NOMO-1 treated with DMSO at 0.1 percent for 48 hours (cell line): ENCODE data around the gene GNB1.

Experiments used
- DNase-seq: peaks from one replicate; lab custom pipeline; 2025; ENCODE audit not compliant: unreplicated experiment; lab: John Stamatoyannopoulos, UW

GNB1 gene

GRCh38 chr1:1910651-1911331, 19.9 kb upstream of the GNB1 start:
- DNase-seq, result no peak

- no peak for DNase-seq
Measured at GRCh38 chr1:1910033-1910465, 19.2 kb upstream of the GNB1 start.

- DNase-seq, result no peak
Measured at GRCh38 chr1:1908506-1908791, 17.6 kb upstream of the GNB1 start.

GRCh38 chr1:1907098-1907736, 16.3 kb upstream of the GNB1 start:
- DNase-seq, result no peak

DNA sequence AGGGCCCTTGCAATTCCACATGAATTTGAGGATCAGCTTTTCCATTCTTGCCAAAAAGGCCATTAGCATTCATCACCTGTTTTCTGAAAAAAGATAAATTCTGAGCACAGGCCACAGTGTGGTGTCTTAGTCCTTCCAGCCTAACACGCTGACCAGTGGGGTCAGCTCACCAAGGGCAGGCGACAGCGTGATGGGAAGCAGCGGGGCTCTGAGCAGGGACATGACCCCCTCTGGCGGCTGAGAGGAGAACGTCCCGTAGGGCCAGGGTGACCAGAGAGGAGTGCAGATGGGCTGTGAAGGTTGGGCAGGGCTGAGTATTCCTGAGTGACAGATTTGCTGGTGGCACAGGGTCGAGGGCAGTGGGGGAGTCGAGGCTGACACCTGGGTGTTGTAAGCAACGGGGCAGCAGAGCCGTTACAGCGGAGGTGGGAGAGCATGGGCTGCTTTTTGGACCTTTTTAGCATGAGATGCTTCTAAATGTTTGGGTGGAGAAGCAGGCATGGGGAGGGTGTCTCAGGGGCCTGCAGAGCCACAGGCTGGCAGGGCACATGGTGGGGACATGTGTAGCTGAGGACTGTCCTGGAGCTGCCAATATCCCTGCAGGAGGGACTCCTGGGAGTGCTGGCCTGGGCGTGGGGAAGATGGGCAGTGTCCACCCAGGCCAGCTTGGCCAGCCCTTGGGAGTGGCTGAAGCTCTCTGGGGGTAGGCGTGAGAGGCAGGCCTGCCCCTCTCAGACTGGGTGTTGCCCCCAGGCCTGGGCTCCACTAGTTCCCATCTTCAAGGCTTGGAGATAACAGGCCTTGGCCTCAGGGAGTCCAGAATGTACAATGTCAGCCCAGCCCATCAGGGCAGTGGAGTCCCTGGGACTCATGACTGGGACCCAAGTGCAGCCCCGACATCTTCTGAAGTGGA, 15.6 kb upstream of the GNB1 start:
- peak; percentile 70 for DNase-seq

GRCh38 chr1:1903224-1903623, 12.3 kb upstream of the GNB1 start:
- no peak for DNase-seq

GRCh38 chr1:1901641-1902294, 10.9 kb upstream of the GNB1 start:
- DNase-seq, result no peak

DNA sequence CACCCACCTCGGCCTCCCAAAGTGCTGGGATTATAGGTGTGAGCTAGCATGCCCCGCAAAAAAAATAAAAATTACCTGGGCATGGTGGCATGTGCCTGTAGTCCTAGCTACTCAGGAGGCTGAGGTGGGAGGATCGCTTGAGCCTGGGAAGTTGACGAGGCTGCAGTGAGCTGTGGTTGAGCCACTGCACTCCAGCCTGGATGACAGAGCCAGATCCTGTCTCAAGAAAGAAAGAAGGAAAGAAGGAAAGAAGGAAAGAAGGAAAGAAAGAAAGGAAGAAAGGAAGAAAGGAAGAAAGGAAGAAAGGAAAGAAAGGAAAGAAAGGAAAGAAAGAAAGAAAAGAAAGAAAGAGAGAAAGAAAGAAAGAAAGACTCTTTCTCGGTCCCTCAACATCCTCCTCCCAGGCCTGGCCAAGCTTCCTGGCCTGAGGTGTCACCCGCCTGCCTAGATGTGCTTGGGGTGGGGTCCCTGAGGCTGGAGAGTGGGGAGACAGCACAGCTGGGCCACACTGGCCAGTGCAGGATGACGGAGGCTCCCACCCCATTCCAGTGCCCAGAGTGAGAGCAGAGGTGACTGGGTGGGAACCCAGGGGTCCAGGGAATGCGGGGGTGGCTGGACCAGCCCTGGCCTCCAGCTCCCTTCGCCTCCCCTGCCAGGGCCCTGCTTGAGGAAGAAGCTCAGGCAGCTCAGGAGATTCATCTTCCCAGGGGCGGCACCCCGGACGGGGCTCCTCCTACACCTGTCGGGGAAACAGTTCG, 10.2 kb upstream of the GNB1 start:
- DNase-seq, result no peak

DNA sequence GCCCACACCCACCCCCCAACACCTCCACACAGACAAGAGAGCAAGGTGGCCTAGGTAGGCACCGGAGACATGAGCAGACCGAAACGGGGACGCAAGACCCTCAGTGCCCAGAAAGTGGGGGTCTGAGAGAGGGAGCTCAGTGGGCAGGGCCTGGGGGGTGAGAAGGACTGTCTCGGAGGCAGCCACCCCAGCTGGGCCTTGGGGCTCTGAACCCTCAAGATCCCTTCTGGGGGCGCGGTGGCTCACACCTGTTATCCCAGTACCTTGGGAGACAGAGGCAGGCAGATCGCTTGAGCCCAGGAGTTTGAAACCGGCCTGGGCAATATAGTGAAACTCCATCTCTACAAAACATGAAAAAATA, 9.1 kb upstream of the GNB1 start:
- no peak for DNase-seq

DNA sequence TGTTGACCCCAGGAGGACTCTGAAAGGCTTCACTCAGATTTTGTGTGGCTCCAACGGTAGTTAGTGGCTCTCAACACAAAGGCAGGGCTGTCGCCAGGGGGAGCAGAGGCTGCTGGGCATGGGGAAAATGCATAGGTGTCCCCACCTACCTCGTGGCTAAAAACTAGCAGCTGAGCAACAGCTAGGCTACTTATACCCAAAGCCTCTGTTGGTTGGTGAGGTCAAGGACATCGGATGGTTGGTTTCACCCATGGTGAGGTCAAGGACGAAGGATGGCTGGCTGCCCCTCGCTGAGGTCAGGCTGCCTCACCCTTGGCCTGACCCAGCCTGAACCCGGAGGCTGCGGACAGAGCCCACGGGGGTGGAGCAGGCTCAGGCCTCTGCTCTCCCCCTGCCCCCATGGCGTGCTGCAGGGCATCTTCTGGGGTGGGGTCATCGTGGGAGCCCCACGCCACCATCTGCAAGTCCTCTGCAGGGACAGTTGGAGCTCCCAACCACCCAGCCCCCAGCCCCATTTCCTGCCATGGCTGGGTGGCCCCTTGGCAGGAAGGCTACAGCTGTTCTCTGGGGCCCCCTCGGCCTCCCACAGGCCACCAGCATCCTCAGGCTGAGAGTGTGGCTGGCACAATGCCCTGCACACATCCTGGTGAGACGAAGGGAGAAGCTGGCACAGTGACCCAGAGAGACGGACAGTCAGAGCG, 8.5 kb upstream of the GNB1 start:
- DNase-seq, result no peak

GRCh38 chr1:1898246-1898933, 7.5 kb upstream of the GNB1 start:
- no peak for DNase-seq

DNA sequence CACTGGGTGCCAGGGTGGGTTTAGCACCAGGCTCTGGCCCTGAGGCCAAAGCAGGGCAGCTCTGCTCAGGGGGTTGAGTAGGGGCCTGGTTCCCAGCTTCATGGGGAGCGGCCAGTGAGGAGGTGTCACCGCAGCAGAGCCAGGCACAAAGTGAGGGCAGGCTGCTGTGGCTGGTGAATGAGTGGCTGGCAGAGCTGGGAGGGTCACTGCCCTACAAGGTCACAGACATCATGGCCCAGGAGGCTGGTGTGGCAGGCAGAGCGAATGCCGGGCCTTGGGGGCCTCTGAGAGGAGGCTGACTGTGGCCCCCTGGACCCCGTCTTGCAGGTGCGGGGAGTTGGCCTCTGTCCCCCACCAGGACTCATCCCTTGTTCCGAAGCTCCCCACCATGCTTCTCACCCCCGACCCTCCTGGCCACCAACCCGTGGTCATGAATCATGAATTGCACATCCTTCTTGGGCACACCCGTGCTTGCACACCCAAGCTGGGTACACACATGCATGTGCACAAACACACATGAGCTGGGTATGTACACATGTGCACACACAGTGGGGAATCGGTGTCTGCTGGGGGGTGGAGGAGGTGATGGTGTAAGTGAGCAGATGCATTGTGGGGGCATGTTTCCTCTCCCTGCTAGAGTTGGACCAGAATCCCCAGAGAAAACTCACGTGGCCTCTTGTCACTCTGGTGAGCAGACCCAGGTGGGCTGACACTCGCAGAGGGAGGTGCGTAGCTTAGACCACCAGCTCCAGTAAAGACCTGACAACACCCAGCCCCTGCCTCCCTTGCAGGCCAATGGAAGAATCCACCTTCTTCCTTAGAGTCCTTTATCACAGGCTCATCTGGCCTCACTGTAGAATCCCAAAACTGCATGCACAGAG, 4.8 kb upstream of the GNB1 start:
- DNase-seq, result no peak

GRCh38 chr1:1895060-1895418, 4.2 kb upstream of the GNB1 start:
- no peak for DNase-seq

- no peak for DNase-seq
Measured at GRCh38 chr1:1894354-1895059, 3.6 kb upstream of the GNB1 start.

GRCh38 chr1:1893997-1894353, 3.1 kb upstream of the GNB1 start:
- DNase-seq, result no peak

GRCh38 chr1:1893291-1893985, 2.6 kb upstream of the GNB1 start:
- no peak for DNase-seq

GRCh38 chr1:1892763-1893120, 1.9 kb upstream of the GNB1 start:
- no peak for DNase-seq
